ENCODE results near the gene CCDC12. TPM values are rescaled to one million over a fixed set of nuclear protein-coding genes. Genes with fewer than 3 reads are reported as not detected.

CCDC12 gene
- total RNA-seq, 1 experiment from 2014 or later = 44.2 TPM

GRCh38 chr3:46908986-46909534 lies 67.5 kb downstream of the CCDC12 start:
- peak; percentile 9; the same call in 1 of the 2 replicates for ATAC-seq
- no TSS peak for BruUV-seq (replicated peaks)

GRCh38 chr3:46908294-46908985 lies 68.1 kb downstream of the CCDC12 start:
- Histone ChIP-seq H3K36me3 (ENCODE audit: low read depth, low read length) (no peaks in the 10 kb centered on the region), H3K79me2 (ENCODE audit: low read length) (no peaks in the 10 kb centered on the region), H4K20me1 (ENCODE audit: low read length) (no peaks in the 10 kb centered on the region), H3K9me2 (replicated peaks; ENCODE audit: low read length) (no peaks in the 10 kb centered on the region), H3K4me2 (ENCODE audit: low read length) (no peak overlapping the region), H3K9me3 (ENCODE audit: low read length) (no peaks in the 10 kb centered on the region), H3K4me1 (ENCODE audit: insufficient read depth, low read length) (peaks cover 7% of the 10 kb centered on the region), H3K4me3 (ENCODE audit: low read length) (no peak overlapping the region), H3K9ac (ENCODE audit: low read length) (no peak overlapping the region), H2AFZ (ENCODE audit: low read length) (no peak overlapping the region), H3F3A (ENCODE audit: low read length, unreplicated experiment) (no peaks in the 10 kb centered on the region), H3K27ac (ENCODE audit: low read length) (no peak overlapping the region), H3K27me3 (ENCODE audit: low read length) (no peaks in the 10 kb centered on the region)
- ATAC-seq = no peak
- no TSS peak for BruUV-seq (replicated peaks)
- TF ChIP-seq EZH2phosphoT487 (IDR thresholded peaks at IDR 0.05; ENCODE audit: borderline replicate concordance, low read length) = no peak
- peak; percentile 48; the same call in 1 of the 2 replicates for TF ChIP-seq CTCF (conservative IDR thresholded peaks at IDR 0.05; ENCODE audit: low read depth, low read length)
- no peak for TF ChIP-seq EZH2 (IDR thresholded peaks at IDR 0.05; ENCODE audit: low read length, unreplicated experiment)
- CTCF ChIA-PET = interaction anchor here (1.5 to 1.6 kb wide), 2 partner anchors 14 to 203 kb away, joined by 4 to 11 read pairs; no protein-coding TSS in a partner anchor
- POLR2A ChIA-PET (ENCODE audit: unreplicated experiment) = no interaction called here
- intact Hi-C loops (cut with micrococcal nuclease) = loop anchor here (1.0 kb wide), 1 partner anchor 42 kb away; no protein-coding TSS in a partner anchor
- peak; percentile 36 for DNase-seq

More at GRCh38 chr3:46908986-46909534, 67.5 kb downstream of the CCDC12 start:
- H3K9me2 ChIP-seq (replicated peaks; ENCODE audit: low read length) = no peaks in the 10 kb centered on the region
- no peak overlapping the region for H3K4me3 ChIP-seq (ENCODE audit: low read length)
- no peaks in the 10 kb centered on the region for H4K20me1 ChIP-seq (ENCODE audit: low read length)
- no peak for TF ChIP-seq EZH2 (IDR thresholded peaks at IDR 0.05; ENCODE audit: low read length, unreplicated experiment)
- TF ChIP-seq EZH2phosphoT487 (IDR thresholded peaks at IDR 0.05; ENCODE audit: borderline replicate concordance, low read length) = no peak
- no peak for TF ChIP-seq CTCF (conservative IDR thresholded peaks at IDR 0.05; ENCODE audit: low read depth, low read length)
- peaks cover 5% of the 10 kb centered on the region for H3K4me1 ChIP-seq (ENCODE audit: insufficient read depth, low read length)
- intact Hi-C loops (cut with micrococcal nuclease) = loop anchor here (1.0 kb wide), 2 partner anchors 43 to 204 kb away; no protein-coding TSS in a partner anchor
- H3K79me2 ChIP-seq (ENCODE audit: low read length) = no peaks in the 10 kb centered on the region
- H3K36me3 ChIP-seq (ENCODE audit: low read depth, low read length) = no peaks in the 10 kb centered on the region
- no peaks in the 10 kb centered on the region for H3K27me3 ChIP-seq (ENCODE audit: low read length)
- no peaks in the 10 kb centered on the region for H3K9me3 ChIP-seq (ENCODE audit: low read length)
- CTCF ChIA-PET = interaction anchor here (0.5 to 1.6 kb wide), 7 partner anchors 14 to 245 kb away, joined by 3 to 11 read pairs (median 4); partner anchors contain the start of gene NBEAL2
- DNase-seq = no peak
- H3F3A ChIP-seq (ENCODE audit: low read length, unreplicated experiment) = no peaks in the 10 kb centered on the region
- H2AFZ ChIP-seq (ENCODE audit: low read length) = no peak overlapping the region
- H3K4me2 ChIP-seq (ENCODE audit: low read length) = peak overlapping the region; percentile 38; the same call in 1 of the 2 replicates
- no peak overlapping the region for H3K9ac ChIP-seq (ENCODE audit: low read length)
- no peak overlapping the region for H3K27ac ChIP-seq (ENCODE audit: low read length)
- POLR2A ChIA-PET (ENCODE audit: unreplicated experiment) = no interaction called here

- Histone ChIP-seq H3K9me3 (ENCODE audit: low read length) (no peaks in the 10 kb centered on the region), H3K4me1 (ENCODE audit: insufficient read depth, low read length) (peaks cover 9% of the 10 kb centered on the region), H3K4me2 (ENCODE audit: low read length) (no peak overlapping the region), H3K9ac (ENCODE audit: low read length) (no peak overlapping the region), H3K27ac (ENCODE audit: low read length) (no peak overlapping the region), H3K27me3 (ENCODE audit: low read length) (no peaks in the 10 kb centered on the region), H3K79me2 (ENCODE audit: low read length) (no peaks in the 10 kb centered on the region), H2AFZ (ENCODE audit: low read length) (no peak overlapping the region), H4K20me1 (ENCODE audit: low read length) (no peaks in the 10 kb centered on the region), H3F3A (ENCODE audit: low read length, unreplicated experiment) (no peaks in the 10 kb centered on the region), H3K9me2 (replicated peaks; ENCODE audit: low read length) (no peaks in the 10 kb centered on the region), H3K36me3 (ENCODE audit: low read depth, low read length) (no peaks in the 10 kb centered on the region), H3K4me3 (ENCODE audit: low read length) (no peak overlapping the region)
- CTCF ChIA-PET = no interaction called here
- POLR2A ChIA-PET (ENCODE audit: unreplicated experiment) = no interaction called here
- no peak for ATAC-seq
- TF ChIP-seq EZH2 (IDR thresholded peaks at IDR 0.05; ENCODE audit: low read length, unreplicated experiment) (no peak), EZH2phosphoT487 (IDR thresholded peaks at IDR 0.05; ENCODE audit: borderline replicate concordance, low read length) (no peak), CTCF (conservative IDR thresholded peaks at IDR 0.05; ENCODE audit: low read depth, low read length) (no peak; the same call in 1 of the 2 replicates)
- intact Hi-C loops (cut with micrococcal nuclease) = loop anchor here (1.0 kb wide), 1 partner anchor 42 kb away; no protein-coding TSS in a partner anchor
- no peak for DNase-seq
- no TSS peak for BruUV-seq (replicated peaks)
Observed at GRCh38 chr3:46907960-46908293, 68.6 kb downstream of the CCDC12 start.
